Osteoblast (primary cell): Measurements from ENCODE around the gene OR5AS1. TPM values are rescaled to one million over a fixed set of nuclear protein-coding genes. Genes with fewer than 3 reads are reported as not detected.

ENCODE experiments used
- DNase-seq: peaks from one replicate; pipeline ENCODE4 v3.0.0; 2011; ENCODE audit warnings: low spot score, mixed read lengths; ENCODE audit not compliant: insufficient read length; ENCODE audit errors: missing footprints
- H2AFZ ChIP-seq: 2 replicates; pipeline ENCODE4 v1.6.0; 2011; ENCODE audit warnings: mild to moderate bottlenecking, low read length
- H3K27ac ChIP-seq: 2 replicates; pipeline ENCODE4 v1.5.1; 2011; ENCODE audit warnings: mild to moderate bottlenecking, low read depth, low read length, moderate library complexity
- H3K27me3 ChIP-seq: 2 replicates; pipeline ENCODE4 v1.6.0; 2012; ENCODE audit warnings: mild to moderate bottlenecking, control low read depth, inconsistent platforms, low read length, moderate library complexity; ENCODE audit not compliant: insufficient read depth
- H3K36me3 ChIP-seq: 2 replicates; pipeline ENCODE4 v1.5.1; 2011; ENCODE audit warnings: mild to moderate bottlenecking, low read length, control low read depth, moderate library complexity; ENCODE audit not compliant: insufficient read depth
- H3K4me1 ChIP-seq: 2 replicates; pipeline ENCODE4 v1.5.1; 2011; ENCODE audit warnings: mild to moderate bottlenecking, low read length, control low read depth, moderate library complexity; ENCODE audit not compliant: insufficient read depth
- H3K4me2 ChIP-seq: 2 replicates; pipeline ENCODE4 v1.6.0; 2011; ENCODE audit warnings: mild to moderate bottlenecking, low read length; ENCODE audit not compliant: insufficient read depth
- H3K4me3 ChIP-seq: fragments of 200-600 bp; sonication (generic); 3 replicates; pipeline ENCODE4 v1.5.1; 2012; ENCODE audit warnings: mild to moderate bottlenecking, low read length, inconsistent platforms; ENCODE audit not compliant: insufficient read depth
- H3K79me2 ChIP-seq: 2 replicates; pipeline ENCODE4 v1.6.0; 2012; ENCODE audit warnings: mild to moderate bottlenecking, low read length, control low read depth, inconsistent platforms; ENCODE audit not compliant: insufficient read depth
- H3K9me3 ChIP-seq: 2 replicates; pipeline ENCODE4 v1.5.1; 2011; ENCODE audit warnings: low read depth, low read length, control low read depth
- H4K20me1 ChIP-seq: 2 replicates; pipeline ENCODE4 v1.6.0; 2012; ENCODE audit warnings: mild to moderate bottlenecking, low read length, control low read depth; ENCODE audit not compliant: insufficient read depth
- CTCF ChIP-seq: IDR thresholded peaks from 2 replicates; pipeline ENCODE4 v1.5.1; 2011; ENCODE audit warnings: mild to moderate bottlenecking, low read depth, low read length, moderate library complexity; ENCODE audit errors: extremely low read depth
- total RNA-seq: library from RNA; depleted of rRNA; stranded (reverse); fragments of >200 nt; gene quantifications from 2 replicates; pipeline ENCODE4 v1.2.3, GENCODE V29; 2012

The OR5AS1 gene
- not detected in 2 replicates for total RNA-seq

- H3K9me3 ChIP-seq = peaks cover 2% of the 10 kb centered on the region
- TF ChIP-seq CTCF = no peak
- no peak for DNase-seq
- no peak within 1 kb of the TSS for H3K4me2 ChIP-seq
- H3K4me1 ChIP-seq = no peaks in the 10 kb centered on the region
- H3K27ac ChIP-seq = no peak within 1 kb of the TSS
- H4K20me1 ChIP-seq = no peaks in the 10 kb centered on the region
- H3K36me3 ChIP-seq = no peaks in the 10 kb centered on the region
- H3K27me3 ChIP-seq = no peaks in the 10 kb centered on the region
- H2AFZ ChIP-seq = no peak within 1 kb of the TSS
- H3K4me3 ChIP-seq = no peak within 1 kb of the TSS
- no peaks in the 10 kb centered on the region for H3K79me2 ChIP-seq
Measured at GRCh38 chr11:56027354-56027753, at the start of gene OR5AS1. OR5AS1 (plus strand) TSS chr11:56027654; CDS start chr11:56030419, 2,765 bp downstream.

- Histone ChIP-seq H3K36me3 (no peaks in the 10 kb centered on the region), H3K4me1 (no peaks in the 10 kb centered on the region), H3K27me3 (no peaks in the 10 kb centered on the region), H3K9me3 (no peaks in the 10 kb centered on the region), H3K4me3 (no peak within 1 kb of the TSS), H2AFZ (no peak within 1 kb of the TSS), H3K79me2 (no peaks in the 10 kb centered on the region), H3K4me2 (no peak within 1 kb of the TSS), H3K27ac (no peak within 1 kb of the TSS), H4K20me1 (no peaks in the 10 kb centered on the region)
- DNase-seq = no peak
- TF ChIP-seq CTCF = no peak
Measured at GRCh38 chr11:55994525-55994924, 32.9 kb upstream of the OR5AS1 start, which contains the start of gene OR5F1. OR5F1 (minus strand) TSS chr11:55994625; CDS start chr11:55994625, 0 bp downstream.

GRCh38 chr11:56010716-56011115 is 16.7 kb upstream of the OR5AS1 start:
- Histone ChIP-seq H3K27me3 (no peaks in the 10 kb centered on the region), H3K4me2 (no peak overlapping the region), H3K27ac (no peak overlapping the region), H3K79me2 (no peaks in the 10 kb centered on the region), H2AFZ (no peak overlapping the region), H3K4me3 (no peak overlapping the region), H3K9me3 (no peaks in the 10 kb centered on the region), H3K36me3 (no peaks in the 10 kb centered on the region), H3K4me1 (no peaks in the 10 kb centered on the region), H4K20me1 (no peaks in the 10 kb centered on the region)
- no peak for DNase-seq
- TF ChIP-seq CTCF = no peak

GRCh38 chr11:56013805-56014204 is 13.6 kb upstream of the OR5AS1 start:
- Histone ChIP-seq H3K79me2 (no peaks in the 10 kb centered on the region), H3K4me1 (no peaks in the 10 kb centered on the region), H2AFZ (no peak overlapping the region), H3K9me3 (no peaks in the 10 kb centered on the region), H4K20me1 (no peaks in the 10 kb centered on the region), H3K27ac (no peak overlapping the region), H3K4me3 (no peak overlapping the region), H3K36me3 (no peaks in the 10 kb centered on the region), H3K4me2 (no peak overlapping the region), H3K27me3 (no peaks in the 10 kb centered on the region)
- no peak for TF ChIP-seq CTCF
- DNase-seq = no peak
